Immature natural killer cell (primary cell): ENCODE results near the gene CASZ1. TPM values are rescaled to one million over a fixed set of nuclear protein-coding genes. Genes with fewer than 3 reads are reported as not detected.

Experiments used
- DNase-seq, 3 donors: peaks; one replicate each; pipeline ENCODE4 v3.0.0; 2022; ENCODE audit warnings: mixed read lengths in 1 of 3
- H3K27ac Mint-ChIP-seq, 6 donors: one replicate each; pipeline ENCODE4 v1.8.0; 2020; ENCODE audit warnings: mixed read lengths in 6 of 6, mild to moderate bottlenecking in 5 of 6, inconsistent platforms in 4 of 6, moderate library complexity in 3 of 6
- H3K27me3 Mint-ChIP-seq, 3 donors: one replicate each; pipeline ENCODE4 v1.8.0; 2020 to 2021; ENCODE audit warnings: low read depth in 3 of 3, mild to moderate bottlenecking in 3 of 3, mixed read lengths in 3 of 3, moderate library complexity in 3 of 3, inconsistent platforms in 1 of 3
- H3K36me3 Mint-ChIP-seq, 3 donors: one replicate each; pipeline ENCODE4 v1.8.0; 2020; ENCODE audit warnings: mixed read lengths in 3 of 3, inconsistent platforms in 2 of 3, mild to moderate bottlenecking in 2 of 3
- H3K4me1 Mint-ChIP-seq, 2 donors: one replicate each; pipeline ENCODE4 v1.8.0; 2020; ENCODE audit warnings: inconsistent platforms in 2 of 2, mild to moderate bottlenecking in 2 of 2, mixed read lengths in 2 of 2, moderate library complexity in 1 of 2
- H3K4me3 Mint-ChIP-seq, 5 donors: one replicate each; pipeline ENCODE4 v1.8.0; 2020; ENCODE audit warnings: mild to moderate bottlenecking in 5 of 5, mixed read lengths in 5 of 5, inconsistent platforms in 3 of 5, moderate library complexity in 3 of 5
- H3K9me3 Mint-ChIP-seq, 6 donors: one replicate each; pipeline ENCODE4 v1.8.0; 2020; ENCODE audit warnings: mild to moderate bottlenecking in 6 of 6, mixed read lengths in 6 of 6, inconsistent platforms in 4 of 6, moderate library complexity in 3 of 6
- polyA plus RNA-seq, 3 donors: library from polyadenylated mRNA; unstranded; fragments of 300-500 nt; fragmentation: Illumina TruSeq; gene quantifications; one replicate each; pipeline ENCODE4 v1.2.3, GENCODE V29; 2021

Gene CASZ1
- polyA plus RNA-seq, 3 donors from 2014 or later: 1.0 to 6.5 (median 1.9) TPM

GRCh38 chr1:10829965-10830515, 33.6 kb upstream of the CASZ1 start:
- Mint-ChIP-seq H3K36me3 (peaks cover 0 to 9% (median 0%) of the 10 kb centered on the region in 3 donors), H3K4me3 (no peak overlapping the region), H3K27me3 (peaks cover 4 to 6% (median 5%) of the 10 kb centered on the region in 3 donors), H3K9me3 (peaks cover 0 to 1% (median 0%) of the 10 kb centered on the region in 6 donors), H3K27ac (no peak overlapping the region), H3K4me1 (no peaks in the 10 kb centered on the region)
- no peak for DNase-seq

GRCh38 chr1:10829067-10829818, 32.8 kb upstream of the CASZ1 start:
- peaks cover 0 to 5% (median 0%) of the 10 kb centered on the region in 3 donors for H3K36me3 Mint-ChIP-seq
- no peak overlapping the region for H3K27ac Mint-ChIP-seq
- H3K4me3 Mint-ChIP-seq: no peak overlapping the region
- H3K27me3 Mint-ChIP-seq: peaks cover 2 to 6% (median 4%) of the 10 kb centered on the region in 3 donors
- H3K9me3 Mint-ChIP-seq: peaks cover 0 to 1% (median 0%) of the 10 kb centered on the region in 6 donors
- H3K4me1 Mint-ChIP-seq: no peaks in the 10 kb centered on the region
- no peak for DNase-seq

GRCh38 chr1:10827377-10828333, 31.2 kb upstream of the CASZ1 start:
- H3K36me3 Mint-ChIP-seq: no peaks in the 10 kb centered on the region
- H3K4me3 Mint-ChIP-seq: no peak overlapping the region
- H3K9me3 Mint-ChIP-seq: no peaks in the 10 kb centered on the region
- H3K4me1 Mint-ChIP-seq: no peaks in the 10 kb centered on the region
- DNase-seq: no peak
- H3K27me3 Mint-ChIP-seq: peaks cover 3 to 5% (median 4%) of the 10 kb centered on the region in 3 donors
- no peak overlapping the region for H3K27ac Mint-ChIP-seq

- Mint-ChIP-seq H3K4me1 (no peaks in the 10 kb centered on the region), H3K4me3 (no peak overlapping the region), H3K36me3 (no peaks in the 10 kb centered on the region), H3K27ac (no peak overlapping the region), H3K27me3 (peaks cover 1 to 5% (median 2%) of the 10 kb centered on the region in 3 donors), H3K9me3 (no peaks in the 10 kb centered on the region)
- DNase-seq: no peak
Observed at GRCh38 chr1:10825592-10825991, 29.1 kb upstream of the CASZ1 start.

GRCh38 chr1:10824821-10825540, 28.5 kb upstream of the CASZ1 start:
- Mint-ChIP-seq H3K4me1 (no peaks in the 10 kb centered on the region), H3K9me3 (no peaks in the 10 kb centered on the region), H3K36me3 (no peaks in the 10 kb centered on the region), H3K4me3 (no peak overlapping the region), H3K27me3 (peaks cover 1 to 5% (median 2%) of the 10 kb centered on the region in 3 donors), H3K27ac (no peak overlapping the region)
- no peak for DNase-seq

- no peak for DNase-seq
- H3K27me3 Mint-ChIP-seq: peaks cover 2 to 5% (median 3%) of the 10 kb centered on the region in 3 donors
- no peaks in the 10 kb centered on the region for H3K9me3 Mint-ChIP-seq
- no peak overlapping the region for H3K4me3 Mint-ChIP-seq
- no peaks in the 10 kb centered on the region for H3K4me1 Mint-ChIP-seq
- no peaks in the 10 kb centered on the region for H3K36me3 Mint-ChIP-seq
- H3K27ac Mint-ChIP-seq: no peak overlapping the region
Observed at GRCh38 chr1:10823000-10823401, 26.6 kb upstream of the CASZ1 start.

- Mint-ChIP-seq H3K27ac (peak overlapping the region in 1 of 6 donors; percentile 44), H3K4me1 (no peaks in the 10 kb centered on the region), H3K4me3 (no peak overlapping the region), H3K36me3 (no peaks in the 10 kb centered on the region), H3K27me3 (peaks cover 0 to 5% (median 3%) of the 10 kb centered on the region in 3 donors), H3K9me3 (no peaks in the 10 kb centered on the region)
- DNase-seq: no peak
Observed at GRCh38 chr1:10821388-10821787, 24.9 kb upstream of the CASZ1 start.

GRCh38 chr1:10820422-10820821, 24.0 kb upstream of the CASZ1 start:
- Mint-ChIP-seq H3K4me3 (no peak overlapping the region), H3K27ac (no peak overlapping the region), H3K36me3 (no peaks in the 10 kb centered on the region), H3K4me1 (no peaks in the 10 kb centered on the region), H3K27me3 (peaks cover 0 to 5% (median 1%) of the 10 kb centered on the region in 3 donors), H3K9me3 (no peaks in the 10 kb centered on the region)
- no peak for DNase-seq

- no peaks in the 10 kb centered on the region for H3K9me3 Mint-ChIP-seq
- H3K27me3 Mint-ChIP-seq: peaks cover 0 to 5% (median 1%) of the 10 kb centered on the region in 3 donors
- no peak overlapping the region for H3K27ac Mint-ChIP-seq
- H3K4me1 Mint-ChIP-seq: no peaks in the 10 kb centered on the region
- H3K4me3 Mint-ChIP-seq: no peak overlapping the region
- no peak for DNase-seq
- no peaks in the 10 kb centered on the region for H3K36me3 Mint-ChIP-seq
Observed at GRCh38 chr1:10819198-10819901, 22.9 kb upstream of the CASZ1 start.

- Mint-ChIP-seq H3K9me3 (no peaks in the 10 kb centered on the region), H3K36me3 (no peaks in the 10 kb centered on the region), H3K27me3 (peaks cover 0 to 5% (median 1%) of the 10 kb centered on the region in 3 donors), H3K4me3 (no peak overlapping the region), H3K27ac (no peak overlapping the region), H3K4me1 (no peaks in the 10 kb centered on the region)
- DNase-seq: no peak
Observed at GRCh38 chr1:10818262-10819197, 22.1 kb upstream of the CASZ1 start.

GRCh38 chr1:10816743-10817369, 20.4 kb upstream of the CASZ1 start:
- H3K4me1 Mint-ChIP-seq: no peaks in the 10 kb centered on the region
- DNase-seq: no peak
- H3K27ac Mint-ChIP-seq: no peak overlapping the region
- H3K4me3 Mint-ChIP-seq: no peak overlapping the region
- peaks cover 0 to 1% (median 0%) of the 10 kb centered on the region in 3 donors for H3K27me3 Mint-ChIP-seq
- H3K36me3 Mint-ChIP-seq: no peaks in the 10 kb centered on the region
- no peaks in the 10 kb centered on the region for H3K9me3 Mint-ChIP-seq

- no peak overlapping the region for H3K27ac Mint-ChIP-seq
- no peaks in the 10 kb centered on the region for H3K4me1 Mint-ChIP-seq
- DNase-seq: no peak
- no peak overlapping the region for H3K4me3 Mint-ChIP-seq
- H3K9me3 Mint-ChIP-seq: no peaks in the 10 kb centered on the region
- no peaks in the 10 kb centered on the region for H3K36me3 Mint-ChIP-seq
- H3K27me3 Mint-ChIP-seq: peaks cover 0 to 1% (median 0%) of the 10 kb centered on the region in 3 donors
Observed at GRCh38 chr1:10816233-10816632, 19.8 kb upstream of the CASZ1 start.
